Mucosa of stomach (tissue), 1 donor: ENCODE results near the gene MRPL18.
"Not testable (repeated sequence)": the region's sequence is repeated elsewhere in the genome, so short reads cannot be mapped to it uniquely, and the experiment has no call there.

Source experiments
- H3K27me3 ChIP-seq: one replicate; pipeline ENCODE4 v1.7.0; 2013; ENCODE audit warnings: mild to moderate bottlenecking, low read length; ENCODE audit not compliant: control insufficient read depth, insufficient read depth
- H3K36me3 ChIP-seq: one replicate; pipeline ENCODE4 v1.7.0; 2013; ENCODE audit warnings: low read length; ENCODE audit not compliant: control insufficient read depth, insufficient read depth
- H3K4me1 ChIP-seq: one replicate; pipeline ENCODE4 v1.7.0; 2013; ENCODE audit warnings: mild to moderate bottlenecking, low read length; ENCODE audit not compliant: control insufficient read depth, insufficient read depth
- H3K4me3 ChIP-seq: one replicate; pipeline ENCODE4 v1.7.0; 2013; ENCODE audit warnings: low read length
- H3K9ac ChIP-seq: one replicate; pipeline ENCODE4 v1.7.0; 2013; ENCODE audit warnings: mild to moderate bottlenecking, low read length, moderate library complexity
- H3K9me3 ChIP-seq: one replicate; pipeline ENCODE4 v1.7.0; 2013; ENCODE audit warnings: mild to moderate bottlenecking, low read length, moderate library complexity; ENCODE audit not compliant: control insufficient read depth
- donor health status: Pancreatic carcinoma.

Gene MRPL18

GRCh38 chr6:159824690-159825089 lies 34.4 kb downstream of the MRPL18 start:
- H3K4me3 ChIP-seq, H3K36me3 ChIP-seq, H3K27me3 ChIP-seq, H3K9me3 ChIP-seq, H3K4me1 ChIP-seq, H3K9ac ChIP-seq: not testable (repeated sequence)

GRCh38 chr6:159826004-159826403 lies 35.7 kb downstream of the MRPL18 start:
- H3K4me1 ChIP-seq, result no peaks in the 10 kb centered on the region
- H3K27me3 ChIP-seq, result peaks cover 3% of the 10 kb centered on the region
- H3K9me3 ChIP-seq, result no peaks in the 10 kb centered on the region
- no peak overlapping the region for H3K9ac ChIP-seq
- no peak overlapping the region for H3K4me3 ChIP-seq
- no peaks in the 10 kb centered on the region for H3K36me3 ChIP-seq

- Histone ChIP-seq H3K27me3 (peaks cover 3% of the 10 kb centered on the region), H3K9ac (no peak overlapping the region), H3K9me3 (no peaks in the 10 kb centered on the region), H3K4me3 (no peak overlapping the region), H3K36me3 (no peaks in the 10 kb centered on the region), H3K4me1 (no peaks in the 10 kb centered on the region)
Measured at GRCh38 chr6:159826968-159827647, 36.8 kb downstream of the MRPL18 start.

DNA sequence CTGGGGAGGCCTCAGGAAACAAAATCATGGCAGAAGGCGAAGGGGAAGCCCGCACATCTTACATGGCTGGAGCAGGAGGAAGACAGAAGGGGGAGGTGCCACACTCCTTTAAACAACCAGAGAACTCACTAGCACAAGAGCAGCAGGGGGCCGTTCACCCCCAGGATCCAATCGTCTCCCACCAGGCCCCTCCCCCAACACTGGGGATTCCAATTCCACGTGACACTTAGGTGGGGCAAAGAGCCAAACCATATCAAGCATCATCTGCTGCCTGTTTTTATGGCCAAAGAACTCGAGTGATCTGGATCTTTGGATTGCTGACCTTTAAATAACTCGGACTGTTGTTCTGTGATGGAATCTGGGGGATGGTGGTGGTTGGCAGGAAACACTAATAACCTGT lies 37.8 kb downstream of the MRPL18 start:
- Histone ChIP-seq H3K27me3 (peaks cover 3% of the 10 kb centered on the region), H3K9ac (no peak overlapping the region), H3K4me1 (no peaks in the 10 kb centered on the region), H3K4me3 (no peak overlapping the region), H3K36me3 (no peaks in the 10 kb centered on the region), H3K9me3 (no peaks in the 10 kb centered on the region)

GRCh38 chr6:159829526-159829925 lies 39.3 kb downstream of the MRPL18 start:
- Histone ChIP-seq H3K4me1 (no peaks in the 10 kb centered on the region), H3K27me3 (peaks cover 3% of the 10 kb centered on the region), H3K9me3 (no peaks in the 10 kb centered on the region), H3K9ac (no peak overlapping the region), H3K4me3 (no peak overlapping the region), H3K36me3 (no peaks in the 10 kb centered on the region)

DNA sequence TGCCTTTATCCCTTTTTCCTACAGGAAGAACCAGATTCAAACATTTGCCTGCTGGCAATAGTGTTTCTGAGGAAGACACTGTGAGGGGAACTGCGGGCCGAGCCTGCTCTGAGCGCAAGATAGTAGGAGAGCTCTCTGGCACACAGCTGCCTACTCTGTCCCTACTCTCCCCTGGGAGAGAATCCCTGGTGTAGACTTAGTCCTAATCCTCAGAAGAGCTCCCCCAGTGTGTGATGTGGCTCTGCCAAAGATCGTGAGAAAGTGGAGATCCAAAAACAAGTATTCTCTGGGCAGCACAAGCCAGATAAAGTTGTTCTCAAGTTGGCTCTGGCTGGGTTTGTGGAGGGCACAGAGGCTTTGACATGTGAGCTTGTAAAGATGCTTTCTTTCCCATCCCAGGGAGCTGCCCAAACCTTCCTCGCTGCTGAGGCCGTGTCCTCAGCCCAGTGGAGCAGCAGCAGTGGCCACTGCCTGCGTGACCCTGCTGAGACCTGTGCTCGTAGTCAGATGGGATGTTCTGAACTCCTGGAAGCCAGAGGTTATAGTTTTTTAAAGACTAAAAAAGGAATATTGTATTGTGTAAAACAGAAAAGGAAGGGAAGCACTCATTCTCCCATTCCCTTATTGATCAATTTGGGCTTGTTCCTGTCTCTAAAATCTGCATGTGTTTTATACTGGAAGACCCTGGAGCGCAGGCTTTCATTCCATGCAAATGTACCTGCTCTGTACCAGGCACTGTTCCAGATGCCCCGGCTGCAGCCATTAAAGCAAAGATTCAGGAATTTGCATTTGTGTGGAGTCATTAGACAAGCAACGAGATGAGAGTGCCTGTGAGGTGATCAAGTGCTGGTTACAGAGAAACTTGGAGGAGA lies 40.5 kb downstream of the MRPL18 start:
- H3K9ac ChIP-seq, result no peak overlapping the region
- H3K27me3 ChIP-seq, result peaks cover 3% of the 10 kb centered on the region
- H3K9me3 ChIP-seq, result no peaks in the 10 kb centered on the region
- H3K4me3 ChIP-seq, result no peak overlapping the region
- H3K36me3 ChIP-seq, result no peaks in the 10 kb centered on the region
- no peaks in the 10 kb centered on the region for H3K4me1 ChIP-seq

GRCh38 chr6:159831373-159831679 lies 41.1 kb downstream of the MRPL18 start:
- Histone ChIP-seq H3K36me3 (no peaks in the 10 kb centered on the region), H3K9me3 (no peaks in the 10 kb centered on the region), H3K4me3 (no peak overlapping the region), H3K4me1 (no peaks in the 10 kb centered on the region), H3K27me3 (peaks cover 3% of the 10 kb centered on the region), H3K9ac (no peak overlapping the region)

GRCh38 chr6:159832946-159833345 lies 42.7 kb downstream of the MRPL18 start:
- Histone ChIP-seq H3K9me3 (no peaks in the 10 kb centered on the region), H3K36me3 (no peaks in the 10 kb centered on the region), H3K4me1 (no peaks in the 10 kb centered on the region), H3K4me3 (no peak overlapping the region), H3K9ac (no peak overlapping the region), H3K27me3 (peaks cover 3% of the 10 kb centered on the region)

DNA sequence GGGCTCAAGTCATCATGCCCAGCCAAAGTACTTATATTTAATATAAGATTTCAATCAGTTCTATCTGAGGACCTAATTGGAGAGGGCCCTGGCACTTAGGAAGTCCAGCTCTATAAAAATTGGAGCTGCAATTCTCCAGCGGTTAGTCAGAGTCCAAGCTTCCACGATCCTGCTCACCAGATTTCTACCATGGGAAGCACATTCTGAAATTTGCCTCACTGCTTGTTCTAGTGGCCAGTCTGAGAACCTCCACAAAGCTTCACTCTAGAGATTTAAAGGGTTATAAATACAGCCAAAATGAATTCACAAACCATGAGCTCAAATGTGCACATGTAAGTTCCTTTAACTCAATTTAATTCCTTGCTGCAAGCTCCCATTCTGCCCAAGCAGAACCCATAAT lies 43.3 kb downstream of the MRPL18 start:
- Histone ChIP-seq H3K27me3 (peaks cover 3% of the 10 kb centered on the region), H3K9ac (no peak overlapping the region), H3K4me3 (no peak overlapping the region), H3K36me3 (no peaks in the 10 kb centered on the region), H3K4me1 (no peaks in the 10 kb centered on the region), H3K9me3 (no peaks in the 10 kb centered on the region)

- no peak overlapping the region for H3K4me3 ChIP-seq
- H3K9me3 ChIP-seq, result no peaks in the 10 kb centered on the region
- H3K9ac ChIP-seq, result no peak overlapping the region
- H3K4me1 ChIP-seq, result no peaks in the 10 kb centered on the region
- H3K27me3 ChIP-seq, result peaks cover 3% of the 10 kb centered on the region
- H3K36me3 ChIP-seq, result no peaks in the 10 kb centered on the region
Measured at GRCh38 chr6:159833997-159834603, 43.8 kb downstream of the MRPL18 start.

DNA sequence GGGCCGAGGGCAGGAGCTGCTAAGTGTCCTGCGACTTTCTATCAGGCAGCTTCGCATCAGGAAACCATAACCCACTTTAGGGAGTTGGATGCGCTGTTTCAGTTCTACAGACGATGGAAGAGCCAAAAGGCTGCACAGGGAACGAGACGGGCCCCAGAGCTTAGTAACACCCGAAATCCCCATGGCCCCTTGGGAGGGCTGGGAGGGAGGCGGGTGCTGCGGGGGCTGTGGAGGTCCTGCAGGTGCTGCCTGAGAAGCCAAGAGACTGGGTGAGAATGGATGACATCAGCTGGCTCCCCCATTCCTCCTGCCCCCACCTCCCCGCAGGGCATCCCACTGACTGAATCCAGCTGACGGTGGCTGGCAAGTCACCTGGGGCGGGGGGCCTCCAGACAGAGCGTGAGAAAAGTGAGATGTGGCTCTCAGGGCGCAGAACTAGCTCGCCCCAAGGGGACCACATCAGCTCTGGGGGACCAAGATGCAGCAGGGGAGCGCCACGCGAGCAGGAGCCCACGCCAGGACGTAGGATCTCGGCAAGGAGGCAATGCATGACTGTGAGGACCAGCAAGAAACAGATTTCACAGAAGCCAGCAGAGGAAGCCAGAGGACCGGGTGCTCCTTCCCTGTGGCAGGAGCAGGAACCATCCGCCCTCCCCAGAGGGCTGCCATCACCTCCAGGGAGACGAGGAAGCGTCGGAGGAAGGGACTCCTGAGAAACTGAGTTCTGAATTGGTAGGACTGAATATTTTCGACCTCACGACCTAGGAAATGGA lies 46.6 kb downstream of the MRPL18 start:
- Histone ChIP-seq H3K4me1 (no peaks in the 10 kb centered on the region), H3K4me3 (no peak overlapping the region), H3K9me3 (no peaks in the 10 kb centered on the region), H3K27me3 (no peaks in the 10 kb centered on the region), H3K9ac (no peak overlapping the region), H3K36me3 (no peaks in the 10 kb centered on the region)

GRCh38 chr6:159837511-159837910 lies 47.2 kb downstream of the MRPL18 start:
- H3K4me3 ChIP-seq, result no peak overlapping the region
- H3K9ac ChIP-seq, result no peak overlapping the region
- H3K9me3 ChIP-seq, result no peaks in the 10 kb centered on the region
- no peaks in the 10 kb centered on the region for H3K27me3 ChIP-seq
- no peaks in the 10 kb centered on the region for H3K36me3 ChIP-seq
- H3K4me1 ChIP-seq, result no peaks in the 10 kb centered on the region
